Activated naive CD8-positive, alpha-beta T cell treated with anti-CD3 and anti-CD28 coated beads, Interleukin-2, amount 50 U/mL, for 24 hours (primary cell): ENCODE data around the gene ZBTB7A.

Source experiments
- ATAC-seq: fragments of 150-1000 bp; cut with Tn5 transposase; one replicate; pipeline ENCODE4 v1.10.0; 2021
- DNase-seq: peaks from one replicate; pipeline ENCODE4 v3.0.0; 2021
- H3K27ac Mint-ChIP-seq: one replicate; pipeline ENCODE4 v1.8.0; 2021; ENCODE audit warnings: mild to moderate bottlenecking, mixed read lengths
- H3K27me3 Mint-ChIP-seq: one replicate; pipeline ENCODE4 v1.8.0; 2021; ENCODE audit warnings: mixed read lengths
- H3K36me3 Mint-ChIP-seq: one replicate; pipeline ENCODE4 v1.8.0; 2021; ENCODE audit warnings: low read depth, mixed read lengths
- H3K4me1 Mint-ChIP-seq: one replicate; pipeline ENCODE4 v1.8.0; 2021; ENCODE audit warnings: mixed read lengths
- H3K4me3 Mint-ChIP-seq: one replicate; pipeline ENCODE4 v1.8.0; 2021; ENCODE audit warnings: mild to moderate bottlenecking, moderate library complexity, mixed read lengths
- H3K9me3 Mint-ChIP-seq: one replicate; pipeline ENCODE4 v1.8.0; 2021; ENCODE audit warnings: mixed read lengths

Gene ZBTB7A

DNA sequence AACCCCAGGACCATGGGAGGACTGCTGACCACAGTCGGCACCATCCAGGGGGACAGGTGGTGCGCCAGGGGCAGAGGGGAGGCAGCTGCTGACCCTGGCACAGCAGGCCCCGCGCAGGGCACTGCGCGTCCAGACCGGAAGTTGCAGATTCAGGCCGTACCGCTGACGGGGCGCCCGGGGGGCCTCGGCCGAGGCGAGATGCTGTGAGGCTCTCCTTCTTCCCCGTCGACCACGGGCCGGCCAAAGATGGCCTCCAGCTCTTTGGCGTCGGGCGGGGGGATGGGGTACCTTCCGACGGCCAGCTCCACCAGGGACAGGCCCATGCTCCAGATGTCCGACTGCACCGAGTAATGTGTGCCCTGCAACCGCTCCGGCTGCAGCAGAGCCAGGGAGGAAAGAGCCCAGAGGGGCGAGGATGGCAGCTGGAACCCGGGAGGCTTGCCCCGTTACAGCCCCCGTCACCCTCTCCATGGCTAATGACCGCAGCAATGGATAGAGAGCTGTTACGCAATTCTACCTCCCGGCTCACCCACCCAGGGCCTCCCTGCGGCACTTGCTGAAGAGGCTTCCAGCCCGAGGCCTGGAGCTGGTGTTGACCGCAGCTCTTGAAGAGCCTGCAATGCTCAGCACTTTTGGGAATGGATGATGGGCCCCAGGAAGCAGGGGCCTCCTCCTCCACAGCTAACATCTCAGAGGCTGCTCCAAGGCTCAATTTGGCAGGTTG lies 32.5 kb upstream of the ZBTB7A start:
- DNase-seq (no peak), ATAC-seq (no peak)
- Mint-ChIP-seq H3K36me3 (peaks cover 7% of the 10 kb centered on the region), H3K4me3 (no peak overlapping the region), H3K27me3 (no peaks in the 10 kb centered on the region), H3K4me1 (peaks cover 11% of the 10 kb centered on the region), H3K9me3 (no peaks in the 10 kb centered on the region), H3K27ac (no peak overlapping the region)

DNA sequence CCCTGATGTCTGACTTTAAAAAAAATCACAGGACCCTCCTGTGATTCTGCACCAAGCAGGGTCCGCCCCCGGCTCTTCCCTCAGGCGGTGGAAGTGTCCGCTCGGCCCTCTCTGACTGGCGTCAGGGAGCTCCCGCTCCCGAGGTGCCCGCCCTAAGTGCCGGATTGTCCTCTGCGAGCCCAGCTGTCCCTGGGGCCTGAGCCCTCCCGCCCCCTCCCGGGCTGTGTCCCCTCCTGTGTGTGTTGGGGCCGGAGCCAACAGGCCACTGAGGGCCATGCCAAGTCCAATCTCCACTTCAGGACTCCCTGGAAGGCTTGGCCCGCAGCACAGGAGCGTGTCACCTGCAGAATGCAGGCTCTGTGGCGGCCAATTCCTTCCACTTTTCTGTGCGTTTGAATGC lies 31.8 kb upstream of the ZBTB7A start:
- Mint-ChIP-seq H3K4me1 (peaks cover 6% of the 10 kb centered on the region), H3K27me3 (no peaks in the 10 kb centered on the region), H3K27ac (no peak overlapping the region), H3K9me3 (no peaks in the 10 kb centered on the region), H3K36me3 (peaks cover 6% of the 10 kb centered on the region), H3K4me3 (no peak overlapping the region)
- ATAC-seq (no peak), DNase-seq (no peak)

DNA sequence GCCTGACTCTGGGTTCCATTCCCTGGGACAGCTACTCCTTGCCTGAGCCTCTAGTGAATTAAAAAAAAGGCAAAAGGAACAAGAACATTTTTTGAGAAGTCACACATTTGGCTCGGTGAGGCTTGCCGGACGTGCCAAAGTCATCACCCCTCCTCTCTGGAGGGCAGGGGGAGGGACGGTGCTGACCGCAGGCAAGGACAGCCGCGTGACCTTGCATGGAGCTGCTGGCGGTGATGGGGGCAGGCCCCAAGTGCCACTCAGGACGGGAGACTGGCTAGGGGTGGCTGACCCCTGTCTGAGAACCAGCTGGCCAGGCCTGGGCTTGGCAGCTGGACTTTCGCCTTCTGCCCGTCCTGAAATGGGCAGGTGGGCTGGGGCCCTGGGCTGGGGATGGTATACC lies 30.8 kb upstream of the ZBTB7A start:
- peaks cover 10% of the 10 kb centered on the region for H3K36me3 Mint-ChIP-seq
- DNase-seq, result no peak
- no peaks in the 10 kb centered on the region for H3K9me3 Mint-ChIP-seq
- H3K4me1 Mint-ChIP-seq, result no peaks in the 10 kb centered on the region
- H3K27ac Mint-ChIP-seq, result no peak overlapping the region
- no peak overlapping the region for H3K4me3 Mint-ChIP-seq
- ATAC-seq, result no peak
- no peaks in the 10 kb centered on the region for H3K27me3 Mint-ChIP-seq

DNA sequence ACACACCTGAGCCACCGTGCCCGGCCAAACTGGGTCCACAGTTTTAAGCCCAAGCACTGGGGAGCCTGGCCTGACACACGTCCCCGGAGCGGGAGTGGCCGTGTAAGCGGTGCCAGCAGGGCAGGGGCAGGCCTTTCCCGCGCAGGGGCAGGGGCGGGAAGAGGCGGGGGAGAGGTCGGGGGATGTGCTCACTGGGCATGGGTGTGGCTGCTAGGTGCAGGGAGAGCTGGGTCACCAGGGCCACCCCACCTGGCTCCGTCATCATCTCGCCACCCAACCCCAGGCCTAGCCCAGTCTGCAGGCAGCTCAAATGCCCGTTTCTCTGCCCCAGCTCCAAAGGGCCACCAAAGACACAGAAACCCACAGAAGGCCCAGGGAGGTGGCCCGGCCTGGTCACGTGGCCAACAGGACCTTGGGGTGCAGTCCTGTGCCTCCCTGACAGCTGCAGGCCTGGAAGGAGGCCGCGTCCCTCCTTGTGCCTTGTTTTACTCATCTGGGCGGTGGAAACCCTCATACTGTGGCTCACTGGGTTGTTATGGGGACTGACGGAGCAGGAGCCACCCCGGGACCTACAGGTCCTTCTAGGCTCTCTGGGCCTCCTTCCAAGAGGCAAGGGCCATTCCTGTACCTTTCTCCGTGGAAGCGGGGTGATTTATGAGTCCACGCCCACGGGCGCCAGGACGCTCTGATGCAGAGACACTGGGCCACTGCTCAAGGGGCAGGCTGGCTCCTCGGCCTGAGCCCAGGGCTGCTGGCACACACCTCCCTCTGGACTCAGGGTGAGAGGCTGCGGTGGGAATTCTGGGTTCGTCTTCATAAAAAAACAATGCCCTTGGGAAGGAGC lies 29.6 kb upstream of the ZBTB7A start:
- ATAC-seq (no peak), DNase-seq (no peak)
- Mint-ChIP-seq H3K4me3 (no peak overlapping the region), H3K27ac (no peak overlapping the region), H3K9me3 (no peaks in the 10 kb centered on the region), H3K36me3 (peaks cover 10% of the 10 kb centered on the region), H3K4me1 (no peaks in the 10 kb centered on the region), H3K27me3 (no peaks in the 10 kb centered on the region)

DNA sequence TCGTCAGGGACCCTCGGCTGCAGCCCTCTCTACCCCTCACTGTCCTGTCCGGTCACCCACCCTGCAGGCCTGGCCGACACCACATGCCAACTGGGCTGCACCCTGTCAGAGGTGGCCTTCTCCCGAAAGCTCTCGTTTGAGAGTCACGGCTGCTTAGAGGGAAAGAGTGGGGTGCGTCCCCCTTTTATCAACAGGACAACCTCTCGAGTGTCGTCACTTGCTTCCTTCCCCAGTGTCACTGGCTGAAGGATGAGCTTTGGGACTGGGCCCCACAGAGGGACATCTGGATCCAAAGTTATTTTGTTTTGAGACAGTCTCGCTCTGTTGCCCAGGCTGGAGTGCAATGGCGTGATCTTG lies 28.8 kb upstream of the ZBTB7A start:
- no peak overlapping the region for H3K4me3 Mint-ChIP-seq
- DNase-seq, result no peak
- ATAC-seq, result no peak
- peaks cover 10% of the 10 kb centered on the region for H3K36me3 Mint-ChIP-seq
- no peak overlapping the region for H3K27ac Mint-ChIP-seq
- H3K27me3 Mint-ChIP-seq, result no peaks in the 10 kb centered on the region
- peaks cover 2% of the 10 kb centered on the region for H3K4me1 Mint-ChIP-seq
- no peaks in the 10 kb centered on the region for H3K9me3 Mint-ChIP-seq

DNA sequence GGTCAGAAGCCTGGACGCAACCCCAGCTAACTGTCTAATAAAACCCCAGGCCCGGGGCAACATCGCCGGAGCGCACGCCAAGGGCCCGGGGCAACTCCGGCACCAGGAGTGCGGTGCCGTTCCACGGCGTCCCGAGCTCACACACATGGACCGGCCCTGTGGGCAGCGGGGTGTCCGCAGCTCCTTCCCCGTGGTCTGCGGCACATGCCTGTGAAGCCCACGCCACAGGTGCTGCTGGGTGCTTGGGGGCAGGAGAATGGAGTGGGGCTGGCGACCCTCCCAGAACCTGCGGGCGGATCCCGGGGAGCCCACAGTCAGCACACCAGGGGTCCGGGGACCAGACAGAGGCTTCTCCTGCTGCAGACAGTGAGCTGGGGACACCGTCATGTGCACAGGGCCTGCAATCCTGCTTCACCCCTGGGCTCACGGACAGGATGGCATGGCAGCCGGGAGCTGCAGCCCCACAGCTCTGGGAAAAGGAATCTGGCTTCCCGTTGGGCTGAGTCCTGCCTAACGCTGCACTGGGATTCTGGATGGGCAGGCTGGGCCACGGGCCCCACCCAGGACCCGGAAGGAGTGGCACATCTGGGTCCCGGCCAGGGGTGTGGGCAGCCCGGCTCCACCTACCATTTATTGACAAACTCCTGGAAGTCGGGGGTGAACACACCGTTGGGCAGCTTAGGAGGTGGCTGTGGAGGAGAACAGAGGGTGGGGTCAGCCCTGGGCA lies 28.2 kb upstream of the ZBTB7A start:
- ATAC-seq, result no peak
- H3K27ac Mint-ChIP-seq, result no peak overlapping the region
- peaks cover 10% of the 10 kb centered on the region for H3K36me3 Mint-ChIP-seq
- DNase-seq, result no peak
- peaks cover 4% of the 10 kb centered on the region for H3K4me1 Mint-ChIP-seq
- no peaks in the 10 kb centered on the region for H3K9me3 Mint-ChIP-seq
- H3K4me3 Mint-ChIP-seq, result no peak overlapping the region
- H3K27me3 Mint-ChIP-seq, result no peaks in the 10 kb centered on the region

DNA sequence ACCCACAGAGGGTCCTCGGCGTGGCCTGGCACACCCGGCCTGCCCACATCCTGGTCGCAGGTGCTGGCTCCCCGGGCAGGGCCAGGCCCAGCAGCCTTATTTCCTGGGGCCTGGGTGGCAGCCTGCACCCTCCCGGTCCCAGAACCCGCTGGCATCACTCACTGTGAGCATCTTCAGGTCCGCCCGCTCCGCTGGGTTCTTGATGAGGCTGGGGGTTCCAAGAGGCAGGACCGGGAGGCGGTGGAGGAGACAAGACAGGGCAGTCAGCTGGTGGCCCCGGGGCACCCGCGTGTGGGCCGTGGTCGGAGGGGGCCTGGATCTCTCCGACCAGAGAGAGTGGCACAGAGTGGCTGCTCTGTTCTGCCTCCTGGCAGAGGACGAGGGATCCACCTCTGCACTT lies 27.6 kb upstream of the ZBTB7A start:
- DNase-seq, result no peak
- no peak for ATAC-seq
- Mint-ChIP-seq H3K4me3 (no peak overlapping the region), H3K27ac (no peak overlapping the region), H3K4me1 (peaks cover 11% of the 10 kb centered on the region), H3K27me3 (no peaks in the 10 kb centered on the region), H3K36me3 (peaks cover 13% of the 10 kb centered on the region), H3K9me3 (no peaks in the 10 kb centered on the region)

DNA sequence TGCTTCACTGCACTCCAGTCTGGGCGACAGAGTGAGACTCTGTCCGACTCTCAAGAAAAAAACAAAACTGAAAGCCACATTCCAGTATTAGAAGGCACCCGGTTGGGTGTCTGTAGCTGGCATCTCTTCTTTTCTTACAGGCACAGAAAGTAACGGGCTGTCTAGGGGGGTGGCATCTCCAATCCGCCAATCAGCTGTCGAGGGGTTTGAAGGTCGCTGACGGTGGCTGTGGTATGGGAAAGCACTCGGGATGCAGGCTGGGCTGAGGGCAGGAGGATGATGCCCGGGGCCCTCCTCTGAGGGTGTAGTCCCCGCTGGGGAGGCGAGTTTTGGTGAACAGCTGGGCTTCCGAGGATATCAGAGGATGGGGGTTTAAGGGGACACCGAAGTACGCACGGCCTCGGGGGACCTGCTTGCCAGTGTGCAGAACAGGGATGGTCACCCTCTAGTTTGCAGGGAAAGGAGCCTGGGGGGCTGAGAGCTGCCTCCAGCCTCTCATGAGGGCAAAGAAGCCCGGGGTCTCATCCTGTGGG lies 27.0 kb upstream of the ZBTB7A start:
- H3K27ac Mint-ChIP-seq, result no peak overlapping the region
- H3K36me3 Mint-ChIP-seq, result peaks cover 13% of the 10 kb centered on the region
- H3K4me1 Mint-ChIP-seq, result peaks cover 17% of the 10 kb centered on the region
- H3K4me3 Mint-ChIP-seq, result no peak overlapping the region
- ATAC-seq, result no peak
- no peaks in the 10 kb centered on the region for H3K9me3 Mint-ChIP-seq
- DNase-seq, result no peak
- no peaks in the 10 kb centered on the region for H3K27me3 Mint-ChIP-seq

DNA sequence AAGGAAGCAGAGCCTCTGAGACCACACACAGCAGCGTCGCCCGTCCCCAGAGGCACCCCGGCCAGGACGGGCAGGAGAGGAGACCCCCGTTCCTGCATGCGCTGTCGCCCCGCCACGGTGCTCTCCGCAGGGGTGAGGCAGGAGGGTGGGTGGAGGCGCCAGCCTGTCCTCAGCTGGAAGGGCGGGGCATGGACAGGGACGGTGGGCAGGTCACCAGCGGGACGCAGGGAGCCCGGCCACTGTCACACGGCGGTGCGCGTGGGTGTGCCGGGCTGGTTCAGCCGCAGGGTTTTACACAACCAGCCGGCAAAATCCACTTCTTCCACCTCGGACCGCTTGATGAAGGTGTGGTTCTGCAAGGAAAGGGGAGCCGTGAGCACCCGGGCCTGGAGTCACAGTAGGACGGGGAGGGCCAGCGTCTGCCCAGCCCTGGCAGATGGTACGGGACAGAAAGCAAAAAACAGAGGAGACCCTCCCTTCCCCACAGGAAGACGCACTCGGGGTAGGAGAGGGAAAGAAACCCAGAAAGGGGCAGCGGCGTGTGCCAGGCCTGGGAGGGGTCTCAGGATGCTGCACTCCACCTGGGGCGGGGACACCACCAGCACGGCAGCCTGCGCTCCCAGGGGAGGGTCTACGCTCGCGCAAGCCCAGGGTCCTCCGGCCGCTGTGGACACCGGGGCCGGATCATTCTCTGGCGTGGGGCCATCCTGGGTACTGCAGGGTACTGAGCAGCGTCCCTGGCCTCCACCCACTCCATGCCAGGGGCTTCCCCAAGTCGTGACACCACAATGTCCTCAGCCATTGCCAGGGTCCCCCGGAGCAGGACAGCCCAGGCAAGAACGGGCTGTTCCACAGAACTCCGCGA lies 23.9 kb upstream of the ZBTB7A start:
- DNase-seq, result no peak
- H3K36me3 Mint-ChIP-seq, result peaks cover 10% of the 10 kb centered on the region
- H3K27me3 Mint-ChIP-seq, result no peaks in the 10 kb centered on the region
- peak overlapping the region; percentile 88 for H3K27ac Mint-ChIP-seq
- ATAC-seq, result no peak
- peaks cover 43% of the 10 kb centered on the region for H3K4me1 Mint-ChIP-seq
- no peaks in the 10 kb centered on the region for H3K9me3 Mint-ChIP-seq
- H3K4me3 Mint-ChIP-seq, result no peak overlapping the region

DNA sequence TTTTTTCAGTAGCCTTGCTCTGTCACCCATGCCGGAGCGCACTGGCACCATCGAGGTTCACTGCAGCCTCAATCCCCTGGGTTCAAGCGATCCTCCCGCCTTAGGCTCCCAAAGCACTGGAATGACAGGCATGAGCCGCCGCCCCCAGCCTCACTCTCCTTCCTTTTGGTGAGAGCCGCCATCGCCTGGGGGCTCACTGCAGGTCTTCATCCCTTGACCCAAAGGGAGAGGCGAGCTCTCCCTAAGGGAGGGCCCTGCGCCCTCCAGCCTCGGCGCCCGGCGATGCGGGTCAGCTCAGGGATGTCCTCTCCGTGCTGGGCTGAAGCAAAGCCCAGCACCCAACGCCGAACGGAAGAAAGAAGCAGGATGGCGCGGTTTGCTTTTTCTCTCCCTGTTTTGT lies 23.2 kb upstream of the ZBTB7A start:
- Mint-ChIP-seq H3K9me3 (no peaks in the 10 kb centered on the region), H3K4me1 (peaks cover 43% of the 10 kb centered on the region), H3K36me3 (peaks cover 10% of the 10 kb centered on the region), H3K4me3 (peak overlapping the region; percentile 70), H3K27me3 (no peaks in the 10 kb centered on the region), H3K27ac (peak overlapping the region; percentile 88)
- ATAC-seq (no peak), DNase-seq (no peak)

DNA sequence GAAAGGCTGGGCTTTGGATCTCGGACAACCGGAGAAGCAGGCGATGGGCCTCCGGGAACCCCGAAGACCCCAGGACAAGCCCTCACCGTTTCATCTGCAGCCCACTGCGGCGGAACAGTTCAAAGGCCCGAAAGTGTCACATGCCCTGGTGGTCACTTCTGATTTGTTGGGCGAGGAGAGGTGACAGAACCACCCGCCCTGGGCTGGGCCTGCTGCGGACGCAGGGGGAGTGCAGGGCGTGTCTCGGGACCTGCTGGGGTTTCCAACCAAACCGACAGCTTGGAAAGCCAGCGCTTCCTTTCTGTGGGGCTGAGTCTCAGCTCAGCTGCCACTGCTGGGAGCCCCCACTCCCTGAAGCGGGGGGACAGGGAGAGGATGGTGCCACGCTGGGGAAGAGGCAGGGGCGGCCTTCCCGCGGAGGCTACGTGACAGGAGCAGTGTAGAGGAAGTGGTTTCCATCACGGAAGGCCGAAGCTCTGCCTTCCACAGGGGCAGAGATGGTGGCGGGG lies 22.8 kb upstream of the ZBTB7A start:
- Mint-ChIP-seq H3K4me3 (peak overlapping the region; percentile 70), H3K9me3 (no peaks in the 10 kb centered on the region), H3K36me3 (peaks cover 10% of the 10 kb centered on the region), H3K27ac (peak overlapping the region; percentile 88), H3K4me1 (peaks cover 48% of the 10 kb centered on the region), H3K27me3 (no peaks in the 10 kb centered on the region)
- DNase-seq (peak; percentile 74), ATAC-seq (peak; percentile 83)

DNA sequence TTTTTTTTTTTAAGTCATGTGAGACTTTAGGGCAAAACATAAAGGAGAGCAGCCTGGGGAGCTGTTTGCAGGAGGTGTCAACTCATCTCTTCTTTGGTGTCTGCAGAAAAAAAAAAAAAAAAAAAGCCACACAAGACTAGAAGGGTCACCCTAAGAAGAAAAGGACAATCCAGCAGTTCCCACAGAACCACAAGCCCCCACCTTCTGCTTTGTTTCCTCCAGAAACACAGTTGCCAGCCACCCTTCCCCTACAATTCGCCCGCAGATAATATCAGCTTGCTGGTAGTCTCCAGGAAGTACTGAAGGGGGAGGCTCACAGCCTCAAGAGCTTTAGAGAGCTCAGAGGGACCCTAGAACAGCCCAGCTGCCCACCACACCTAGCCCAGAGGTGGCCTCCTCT lies 22.3 kb upstream of the ZBTB7A start:
- Mint-ChIP-seq H3K27me3 (no peaks in the 10 kb centered on the region), H3K4me1 (peaks cover 50% of the 10 kb centered on the region), H3K36me3 (peaks cover 10% of the 10 kb centered on the region), H3K4me3 (peak overlapping the region; percentile 70), H3K9me3 (no peaks in the 10 kb centered on the region), H3K27ac (peak overlapping the region; percentile 88)
- peak; percentile 51 for DNase-seq
- ATAC-seq, result peak; percentile 72

DNA sequence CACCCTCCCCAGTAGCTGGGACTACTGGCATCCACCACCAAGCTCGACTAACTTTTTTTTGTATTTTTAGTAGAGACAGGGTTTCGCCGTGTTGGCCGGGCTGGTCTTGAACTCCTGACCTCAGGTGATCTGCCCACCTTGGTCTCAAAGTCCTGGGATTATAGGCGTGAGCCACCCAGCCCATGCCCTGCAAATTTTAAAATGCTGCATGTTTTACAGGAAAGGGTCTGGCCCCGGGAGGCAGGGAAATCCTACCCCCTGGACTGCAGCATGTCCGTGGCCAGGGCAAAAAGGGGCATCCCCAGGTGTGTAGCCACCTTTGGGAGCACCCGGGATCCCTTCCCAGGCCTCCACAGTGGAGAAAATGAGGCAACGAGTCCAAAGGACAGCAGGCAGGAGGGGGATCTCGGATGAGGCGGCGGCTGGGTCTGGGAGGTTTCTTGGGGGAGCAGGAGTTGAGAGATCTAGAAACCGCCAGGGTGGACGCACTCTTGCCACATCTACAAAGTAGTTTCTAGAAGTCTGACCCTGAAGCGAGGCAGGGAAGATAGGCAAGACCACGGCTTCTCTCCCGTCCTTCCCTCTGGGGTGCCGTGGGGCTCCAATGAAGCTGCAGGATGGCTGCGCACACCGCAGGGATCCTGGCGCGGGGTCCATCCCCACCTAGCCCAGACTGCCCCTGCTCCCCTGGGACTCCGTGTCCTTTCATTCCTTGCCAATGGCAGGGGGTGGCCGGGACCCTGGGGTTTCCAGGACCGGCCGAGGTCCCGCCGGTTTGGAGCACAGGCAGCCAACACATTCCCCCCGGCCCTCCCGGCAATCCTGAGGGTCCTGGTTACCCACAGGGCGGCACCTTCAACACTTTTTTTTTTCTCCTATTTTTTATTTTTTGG lies 21.3 kb upstream of the ZBTB7A start:
- peaks cover 3% of the 10 kb centered on the region for H3K36me3 Mint-ChIP-seq
- peaks cover 57% of the 10 kb centered on the region for H3K4me1 Mint-ChIP-seq
- H3K4me3 Mint-ChIP-seq, result no peak overlapping the region
- H3K9me3 Mint-ChIP-seq, result no peaks in the 10 kb centered on the region
- ATAC-seq (no peak), DNase-seq (no peak)
- H3K27me3 Mint-ChIP-seq, result no peaks in the 10 kb centered on the region
- peak overlapping the region; percentile 88 for H3K27ac Mint-ChIP-seq
